H9 (cell line): ENCODE data around the gene SMIM10L1. TPM values are rescaled to one million over a fixed set of nuclear protein-coding genes. Genes with fewer than 3 reads are reported as not detected.
A peak's percentile ranks its signal among the peaks of the same experiment; 100 is the strongest.

Source experiments
- DNase-seq: peaks from one replicate; pipeline ENCODE4 v3.0.0-alpha.2; 2017
- H2AFZ ChIP-seq: one replicate; pipeline ENCODE4 v1.6.1; 2013; ENCODE audit warnings: mild to moderate bottlenecking, low read length, control low read depth, moderate library complexity
- H2AK5ac ChIP-seq: 2 replicates; pipeline ENCODE4 v1.6.1; 2013; ENCODE audit warnings: low read length, control low read depth, mixed read lengths; ENCODE audit not compliant: insufficient read length
- H2BK120ac ChIP-seq: one replicate; pipeline ENCODE4 v1.6.1; 2013; ENCODE audit warnings: low read depth, mild to moderate bottlenecking, low read length, control low read depth, inconsistent platforms; ENCODE audit not compliant: poor library complexity, severe bottlenecking
- H2BK12ac ChIP-seq: 2 replicates; pipeline ENCODE4 v1.6.1; 2013; ENCODE audit warnings: low read length, control low read depth, mixed read lengths, low read depth; ENCODE audit not compliant: insufficient read length
- H2BK15ac ChIP-seq: 2 replicates; pipeline ENCODE4 v1.6.1; 2013; ENCODE audit warnings: low read depth, low read length, control low read depth
- H2BK20ac ChIP-seq: one replicate; pipeline ENCODE4 v1.6.1; 2013; ENCODE audit warnings: low read depth, mild to moderate bottlenecking, low read length, control low read depth, inconsistent platforms; ENCODE audit not compliant: poor library complexity, severe bottlenecking
- H2BK5ac ChIP-seq: 2 replicates; pipeline ENCODE4 v1.6.1; 2013; ENCODE audit warnings: low read length, control low read depth, mixed read lengths; ENCODE audit not compliant: insufficient read length
- H3K14ac ChIP-seq: 2 replicates; pipeline ENCODE4 v1.6.1; 2013; ENCODE audit warnings: low read length, control low read depth; ENCODE audit not compliant: insufficient read depth
- H3K18ac ChIP-seq: 2 replicates; pipeline ENCODE4 v1.6.1; 2013; ENCODE audit warnings: low read depth, mild to moderate bottlenecking, mixed read lengths, low read length, control low read depth; ENCODE audit not compliant: insufficient read length
- H3K23ac ChIP-seq: 2 replicates; pipeline ENCODE4 v1.6.1; 2013; ENCODE audit warnings: low read length, control low read depth, mixed read lengths, low read depth; ENCODE audit not compliant: insufficient read length
- H3K23me2 ChIP-seq: 2 replicates; pipeline ENCODE4 v1.6.1; 2013; ENCODE audit warnings: low read depth, mild to moderate bottlenecking, mixed read lengths, low read length, control low read depth; ENCODE audit not compliant: insufficient read length, poor library complexity, severe bottlenecking
- H3K27ac ChIP-seq: 2 replicates; pipeline ENCODE4 v1.5.1; 2013; ENCODE audit warnings: low read length, control low read depth, mixed read lengths, low read depth; ENCODE audit not compliant: insufficient read length
- H3K27me3 ChIP-seq: 2 replicates; pipeline ENCODE4 v1.6.1; 2013; ENCODE audit warnings: low read length, control low read depth, inconsistent platforms; ENCODE audit not compliant: insufficient read depth
- H3K4ac ChIP-seq: 2 replicates; pipeline ENCODE4 v1.6.1; 2013; ENCODE audit warnings: low read depth, mild to moderate bottlenecking, control low read depth, inconsistent platforms, low read length, moderate library complexity
- H3K4me1 ChIP-seq: 2 replicates; pipeline ENCODE4 v1.6.1; 2013; ENCODE audit warnings: low read length, control low read depth, inconsistent platforms; ENCODE audit not compliant: insufficient read depth
- H3K4me2 ChIP-seq: 2 replicates; pipeline ENCODE4 v1.6.1; 2013; ENCODE audit warnings: low read length, control low read depth, mixed read lengths; ENCODE audit not compliant: insufficient read length, insufficient read depth
- H3K56ac ChIP-seq: 2 replicates; pipeline ENCODE4 v1.6.1; 2013; ENCODE audit warnings: low read depth, mild to moderate bottlenecking, mixed read lengths, low read length, control low read depth; ENCODE audit not compliant: insufficient read length
- H3K79me1 ChIP-seq: 2 replicates; pipeline ENCODE4 v1.6.1; 2013; ENCODE audit warnings: low read depth, mild to moderate bottlenecking, moderate library complexity, low read length, control low read depth, inconsistent platforms; ENCODE audit not compliant: insufficient read depth, poor library complexity, severe bottlenecking
- H3K79me2 ChIP-seq: 2 replicates; pipeline ENCODE4 v1.6.1; 2013; ENCODE audit warnings: low read length, control low read depth, inconsistent platforms; ENCODE audit not compliant: insufficient read depth
- H3K9ac ChIP-seq: 2 replicates; pipeline ENCODE4 v1.6.1; 2013; ENCODE audit warnings: low read length, control low read depth, mixed read lengths; ENCODE audit not compliant: insufficient read length; ENCODE audit errors: extremely low read depth
- H3K9me3 ChIP-seq: one replicate; pipeline ENCODE4 v1.6.1; 2013; ENCODE audit warnings: low read depth, low read length, inconsistent platforms; ENCODE audit not compliant: control insufficient read depth
- H3T11ph ChIP-seq: one replicate; pipeline ENCODE4 v1.6.1; 2013; ENCODE audit warnings: mild to moderate bottlenecking, low read length, control low read depth, inconsistent platforms
- H4K20me1 ChIP-seq: one replicate; pipeline ENCODE4 v1.6.1; 2013; ENCODE audit not compliant: control insufficient read depth, insufficient read length, insufficient read depth
- H4K5ac ChIP-seq: 2 replicates; pipeline ENCODE4 v1.6.1; 2013; ENCODE audit warnings: low read depth, mild to moderate bottlenecking, mixed read lengths, low read length, control low read depth; ENCODE audit not compliant: insufficient read length
- H4K8ac ChIP-seq: replicated peaks from 2 replicates; pipeline ENCODE4 v1.6.1; 2013; ENCODE audit warnings: low read length, control low read depth, mixed read lengths, low read depth; ENCODE audit not compliant: insufficient read length
- H4K91ac ChIP-seq: 2 replicates; pipeline ENCODE4 v1.6.1; 2013; ENCODE audit warnings: low read depth, mild to moderate bottlenecking, moderate library complexity, mixed read lengths, low read length, control low read depth; ENCODE audit not compliant: insufficient read length
- H3K27ac Mint-ChIP-seq, 3 experiments: 2 replicates in 2 of 3; 3 replicates in 1 of 3; pipeline ENCODE4 v1.8.0; 2020 to 2021; ENCODE audit warnings: mixed read lengths in 3 of 3, mild to moderate bottlenecking in 1 of 3, moderate library complexity in 1 of 3
- H3K27me3 Mint-ChIP-seq: 2 replicates; pipeline ENCODE4 v1.8.0; 2021; ENCODE audit warnings: low read depth, mild to moderate bottlenecking, moderate library complexity, mixed read lengths
- H3K36me3 Mint-ChIP-seq, 3 experiments: 2 replicates in 2 of 3; 3 replicates in 1 of 3; pipeline ENCODE4 v1.8.0; 2020 to 2021; ENCODE audit warnings: low read depth in 3 of 3, mixed read lengths in 3 of 3; ENCODE audit not compliant: insufficient read depth in 1 of 3
- H3K4me1 Mint-ChIP-seq, 2 experiments: 2 replicates each; pipeline ENCODE4 v1.8.0; 2020; ENCODE audit warnings: mixed read lengths in 2 of 2
- H3K4me3 Mint-ChIP-seq, 2 experiments: 2 replicates in 1 of 2; 3 replicates in 1 of 2; pipeline ENCODE4 v1.8.0; 2020 to 2021; ENCODE audit warnings: mild to moderate bottlenecking in 2 of 2, mixed read lengths in 2 of 2, moderate library complexity in 1 of 2
- H3K9me3 Mint-ChIP-seq, 2 experiments: 2 replicates in 1 of 2; 3 replicates in 1 of 2; pipeline ENCODE4 v1.8.0; 2020; ENCODE audit warnings: mild to moderate bottlenecking in 2 of 2, mixed read lengths in 2 of 2, moderate library complexity in 1 of 2
- WGBS: extraction: QIAGEN DNeasy Blood & Tissue Kit; methylation state at CpG from one replicate; pipeline ENCODE4 v1.1.7; 2013; ENCODE audit warnings: missing lambda C conversion rate, low lambda C conversion rate, mixed read lengths; ENCODE audit not compliant: insufficient read length; ENCODE audit errors: extremely low coverage; 5-methylcytosine and 5-hydroxymethylcytosine counted together
- total RNA-seq: library from RNA; stranded (reverse); gene quantifications from 2 replicates; pipeline ENCODE4 v1.2.1, GENCODE V29; 2021
- TF ChIP-seq, protein P1 (sequence below): fragments of 200-600 bp; sonication (generic); conservative IDR thresholded peaks from 3 replicates; pipeline ENCODE4 v1.8.0; 2021; ENCODE audit warnings: antibody characterized with exemption, mild to moderate bottlenecking

The SMIM10L1 gene
- total RNA-seq, 1 experiment from 2014 or later = 12.2 TPM

GRCh38 chr12:11147420-11147819 is 23.6 kb upstream of the SMIM10L1 start:
- Histone ChIP-seq H3K27me3 (no peaks in the 10 kb centered on the region), H2BK20ac (no peak overlapping the region), H2BK15ac (no peak overlapping the region), H3K9me3 (no peaks in the 10 kb centered on the region), H2BK120ac (no peak overlapping the region), H2BK5ac (no peak overlapping the region), H3K79me2 (peaks cover 6% of the 10 kb centered on the region), H4K20me1 (no peaks in the 10 kb centered on the region), H3T11ph (no peak overlapping the region), H3K4me1 (peaks cover 6% of the 10 kb centered on the region; the same call in 1 of the 2 replicates), H3K14ac (no peak overlapping the region), H3K27ac (no peak overlapping the region), H4K5ac (no peak overlapping the region), H3K23ac (no peak overlapping the region), H3K9ac (no peak overlapping the region), H3K4ac (no peak overlapping the region), H3K18ac (no peak overlapping the region), H3K79me1 (peaks cover 8% of the 10 kb centered on the region), H2BK12ac (no peak overlapping the region), H4K91ac (no peak overlapping the region), H3K4me2 (no peak overlapping the region), H3K56ac (no peak overlapping the region), H2AK5ac (no peak overlapping the region), H2AFZ (no peak overlapping the region), H4K8ac (no peak overlapping the region), H3K23me2 (no peaks in the 10 kb centered on the region)
- Mint-ChIP-seq H3K4me1 (peaks cover 14 to 20% of the 10 kb centered on the region in 2 experiments), H3K36me3 (peaks cover 31 to 46% (median 45%) of the 10 kb centered on the region in 3 experiments), H3K27me3 (no peaks in the 10 kb centered on the region), H3K4me3 (no peak overlapping the region), H3K9me3 (peaks cover 18 to 32% of the 10 kb centered on the region in 2 experiments), H3K27ac (0 out of 7 replicates have a peak overlapping the region, but pooled peaks of 1 of the 3 experiments have one; percentile 44)
- no CpG with 5 or more reads among the region's 1 CpG for WGBS
- TF ChIP-seq, protein P1, sequence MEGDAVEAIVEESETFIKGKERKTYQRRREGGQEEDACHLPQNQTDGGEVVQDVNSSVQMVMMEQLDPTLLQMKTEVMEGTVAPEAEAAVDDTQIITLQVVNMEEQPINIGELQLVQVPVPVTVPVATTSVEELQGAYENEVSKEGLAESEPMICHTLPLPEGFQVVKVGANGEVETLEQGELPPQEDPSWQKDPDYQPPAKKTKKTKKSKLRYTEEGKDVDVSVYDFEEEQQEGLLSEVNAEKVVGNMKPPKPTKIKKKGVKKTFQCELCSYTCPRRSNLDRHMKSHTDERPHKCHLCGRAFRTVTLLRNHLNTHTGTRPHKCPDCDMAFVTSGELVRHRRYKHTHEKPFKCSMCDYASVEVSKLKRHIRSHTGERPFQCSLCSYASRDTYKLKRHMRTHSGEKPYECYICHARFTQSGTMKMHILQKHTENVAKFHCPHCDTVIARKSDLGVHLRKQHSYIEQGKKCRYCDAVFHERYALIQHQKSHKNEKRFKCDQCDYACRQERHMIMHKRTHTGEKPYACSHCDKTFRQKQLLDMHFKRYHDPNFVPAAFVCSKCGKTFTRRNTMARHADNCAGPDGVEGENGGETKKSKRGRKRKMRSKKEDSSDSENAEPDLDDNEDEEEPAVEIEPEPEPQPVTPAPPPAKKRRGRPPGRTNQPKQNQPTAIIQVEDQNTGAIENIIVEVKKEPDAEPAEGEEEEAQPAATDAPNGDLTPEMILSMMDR = no peak
- no peak for DNase-seq
